ENCODE data around the gene OR5AS1. TPM values are rescaled to one million over a fixed set of nuclear protein-coding genes. Genes with fewer than 3 reads are reported as not detected.

The OR5AS1 gene
- total RNA-seq: not detected
- not detected for polyA plus RNA-seq
- long read RNA-seq, donor 1: 0 reads
- long read RNA-seq, donor 2: 0 reads
- long read RNA-seq, donor 3: 0 reads
- long read RNA-seq, donor 4: 0 reads
- long read RNA-seq, donor 5: 0 reads
- long read RNA-seq, donor 6: 0 reads
- long read RNA-seq, donor 7: 0 reads
- long read RNA-seq, donor 8: 0 reads
- long read RNA-seq, donor 9: 0 reads
- long read RNA-seq, donor 10: 0 reads

DNA sequence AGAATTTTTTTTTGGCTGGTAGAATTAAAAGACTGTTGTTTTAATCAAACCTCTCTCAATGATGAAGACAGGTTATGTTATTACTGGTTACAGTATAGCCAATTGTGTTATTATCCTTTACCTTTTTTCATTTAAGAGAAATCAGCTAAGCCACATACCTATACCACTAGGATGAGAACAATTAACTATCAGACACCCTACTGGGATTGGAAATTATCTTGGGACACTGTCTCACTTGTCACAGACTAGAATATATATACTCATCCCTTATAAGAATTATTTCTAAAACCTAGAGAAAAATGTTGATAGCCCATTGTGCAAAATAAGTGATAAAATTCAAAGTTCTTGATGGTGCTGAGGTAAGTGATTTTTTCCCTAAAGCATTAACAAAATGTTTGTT lies at the start of gene OR5AS1:
TSS of gene OR5AS1 (plus strand) at position 301 of the 400 bp plus-strand sequence. CDS start 2,765 bp downstream, outside the sequence.
- Histone ChIP-seq H3K36me3 (replicated peaks in 1 of 2) (no peaks in the 10 kb centered on the region), H3K27me3 (no peaks in the 10 kb centered on the region), H3K27ac (no peak within 1 kb of the TSS), H3K9me3 (replicated peaks in 1 of 3) (no peaks in the 10 kb centered on the region), H3K4me1 (replicated peaks in 1 of 2) (no peaks in the 10 kb centered on the region), H3K4me3 (no peak within 1 kb of the TSS)
- TF ChIP-seq, protein P1, sequence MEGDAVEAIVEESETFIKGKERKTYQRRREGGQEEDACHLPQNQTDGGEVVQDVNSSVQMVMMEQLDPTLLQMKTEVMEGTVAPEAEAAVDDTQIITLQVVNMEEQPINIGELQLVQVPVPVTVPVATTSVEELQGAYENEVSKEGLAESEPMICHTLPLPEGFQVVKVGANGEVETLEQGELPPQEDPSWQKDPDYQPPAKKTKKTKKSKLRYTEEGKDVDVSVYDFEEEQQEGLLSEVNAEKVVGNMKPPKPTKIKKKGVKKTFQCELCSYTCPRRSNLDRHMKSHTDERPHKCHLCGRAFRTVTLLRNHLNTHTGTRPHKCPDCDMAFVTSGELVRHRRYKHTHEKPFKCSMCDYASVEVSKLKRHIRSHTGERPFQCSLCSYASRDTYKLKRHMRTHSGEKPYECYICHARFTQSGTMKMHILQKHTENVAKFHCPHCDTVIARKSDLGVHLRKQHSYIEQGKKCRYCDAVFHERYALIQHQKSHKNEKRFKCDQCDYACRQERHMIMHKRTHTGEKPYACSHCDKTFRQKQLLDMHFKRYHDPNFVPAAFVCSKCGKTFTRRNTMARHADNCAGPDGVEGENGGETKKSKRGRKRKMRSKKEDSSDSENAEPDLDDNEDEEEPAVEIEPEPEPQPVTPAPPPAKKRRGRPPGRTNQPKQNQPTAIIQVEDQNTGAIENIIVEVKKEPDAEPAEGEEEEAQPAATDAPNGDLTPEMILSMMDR (IDR thresholded peaks at IDR 0.05): no peak
- TF ChIP-seq POLR2A (IDR thresholded peaks at IDR 0.05): no peak
- no peak for DNase-seq
- intact Hi-C loops (cut with DNase I): no loop called here

DNA sequence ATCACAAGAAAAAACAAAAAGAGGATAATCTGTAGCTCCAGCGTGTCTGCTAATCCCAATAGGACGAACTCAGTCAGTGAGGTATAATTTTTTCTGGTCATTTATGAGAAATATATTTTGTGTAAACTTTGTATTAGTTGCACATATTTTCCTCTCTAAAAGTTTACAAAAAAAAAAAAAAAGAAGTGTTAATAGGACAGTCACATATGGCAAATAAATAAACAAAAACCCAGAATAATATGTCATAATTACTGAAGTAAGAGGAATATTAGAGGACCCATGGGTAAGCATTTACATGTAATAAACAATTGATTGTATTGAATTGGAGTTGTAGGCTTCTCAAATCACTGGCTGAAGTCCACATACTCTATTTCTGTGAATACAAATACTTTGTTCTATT lies 32.9 kb upstream of the OR5AS1 start, which contains the start of gene OR5F1:
TSS of gene OR5F1 (minus strand) at position 101 of the 400 bp plus-strand sequence. CDS start at position 101, 0 bp downstream.
- Histone ChIP-seq H3K9me3 (replicated peaks in 1 of 3) (no peaks in the 10 kb centered on the region), H3K4me1 (replicated peaks in 1 of 2) (no peaks in the 10 kb centered on the region), H3K4me3 (no peak within 1 kb of the TSS), H3K27me3 (no peaks in the 10 kb centered on the region), H3K27ac (no peak within 1 kb of the TSS), H3K36me3 (replicated peaks in 1 of 2) (no peaks in the 10 kb centered on the region)
- TF ChIP-seq, protein P1 (IDR thresholded peaks at IDR 0.05): no peak
- no peak for TF ChIP-seq POLR2A (IDR thresholded peaks at IDR 0.05)
- intact Hi-C loops (cut with DNase I): no loop called here
- WGBS, 4 donors: 51 to 64% (median 59%) methylated on average over 2 of the region's 2 CpGs
- DNase-seq: no peak

- TF ChIP-seq, protein P1 (IDR thresholded peaks at IDR 0.05): no peak
- no peak for TF ChIP-seq POLR2A (IDR thresholded peaks at IDR 0.05)
- Histone ChIP-seq H3K9me3 (replicated peaks in 1 of 3) (no peaks in the 10 kb centered on the region), H3K4me1 (replicated peaks in 1 of 2) (no peaks in the 10 kb centered on the region), H3K4me3 (no peak overlapping the region), H3K27ac (no peak overlapping the region), H3K36me3 (replicated peaks in 1 of 2) (no peaks in the 10 kb centered on the region), H3K27me3 (no peaks in the 10 kb centered on the region)
- intact Hi-C loops (cut with DNase I): no loop called here
- no peak for DNase-seq
These were observed 16.7 kb upstream of the OR5AS1 start for GRCh38 chr11:56010716-56011115.

- Histone ChIP-seq H3K27ac (no peak overlapping the region), H3K27me3 (no peaks in the 10 kb centered on the region), H3K4me3 (no peak overlapping the region), H3K9me3 (replicated peaks in 1 of 3) (no peaks in the 10 kb centered on the region), H3K36me3 (replicated peaks in 1 of 2) (no peaks in the 10 kb centered on the region), H3K4me1 (replicated peaks in 1 of 2) (no peaks in the 10 kb centered on the region)
- TF ChIP-seq POLR2A (IDR thresholded peaks at IDR 0.05): no peak
- TF ChIP-seq, protein P1 (IDR thresholded peaks at IDR 0.05): no peak
- DNase-seq: no peak
- 33 to 42% (median 39%) methylated on average over 2 of the region's 2 CpGs for WGBS, 4 donors
- intact Hi-C loops (cut with DNase I): no loop called here
These were observed 13.6 kb upstream of the OR5AS1 start for GRCh38 chr11:56013805-56014204.
